ENCODE measurements around the gene KICS2. TPM values are rescaled to one million over a fixed set of nuclear protein-coding genes. Genes with fewer than 3 reads are reported as not detected.

KICS2 gene
- polyA plus RNA-seq, 3 donors, result 2.7 to 5.5 (median 3.5) TPM

- no peak for DNase-seq
- intact Hi-C loops (cut with micrococcal nuclease), result no loop called here
- Mint-ChIP-seq H3K4me3 (no peak overlapping the region), H3K4me1 (peaks cover 6% of the 10 kb centered on the region), H3K36me3 (no peaks in the 10 kb centered on the region), H3K27ac (no peak overlapping the region), H3K27me3 (ENCODE audit: low read depth in 3 of 3) (peaks cover 0 to 2% (median 0%) of the 10 kb centered on the region in 3 donors), H3K9me3 (no peaks in the 10 kb centered on the region)
- Histone ChIP-seq H3K9me3 (replicated peaks in 1 of 2; ENCODE audit: control insufficient read depth in 1 of 2, insufficient read depth in 1 of 2, low read length in 2 of 2) (no peaks in the 10 kb centered on the region), H3K27ac (ENCODE audit: low read depth in 1 of 2, low read length in 2 of 2) (no peak overlapping the region), H4K20me1 (ENCODE audit: insufficient read depth, low read length) (no peaks in the 10 kb centered on the region), H3K4me3 (replicated peaks in 1 of 3; ENCODE audit: low read depth in 2 of 3, low read length in 3 of 3) (no peak overlapping the region), H3K27me3 (ENCODE audit: control insufficient read depth in 2 of 2, insufficient read depth in 2 of 2, low read length in 2 of 2) (no peaks in the 10 kb centered on the region), H3K79me2 (ENCODE audit: insufficient read depth, low read length) (no peaks in the 10 kb centered on the region), H3K9ac (ENCODE audit: insufficient read depth, low read length, poor library complexity, severe bottlenecking) (no peak overlapping the region), H2AFZ (ENCODE audit: insufficient read depth, low read depth, low read length, poor library complexity, severe bottlenecking) (no peak overlapping the region), H3K4me1 (ENCODE audit: control insufficient read depth in 1 of 2, insufficient read depth in 2 of 2, low read length in 2 of 2) (no peaks in the 10 kb centered on the region), H3K4me2 (replicated peaks; ENCODE audit: extremely low read depth, low read length, poor library complexity, severe bottlenecking) (no peak overlapping the region), H3K36me3 (replicated peaks in 1 of 2; ENCODE audit: control insufficient read depth in 1 of 2, insufficient read depth in 2 of 2, low read length in 2 of 2) (no peaks in the 10 kb centered on the region)
- no peak for TF ChIP-seq CTCF (IDR thresholded peaks at IDR 0.05)
- WGBS (ENCODE audit: insufficient coverage), result 86% methylated on average over 1 of the region's 3 CpGs
These were observed 48.6 kb downstream of the KICS2 start for GRCh38 chr12:64173456-64173855.

Small RNA genes within 50 kb of the gene (small RNA-seq; reads per million reads assigned to genes)
- not detected for gene RNU5A-7P (ENCODE audit: insufficient read length, low read depth)
- not detected for gene RNU6-1009P (ENCODE audit: insufficient read length, low read depth)

Other genes with a start within 250 kb of the KICS2 start
- gene C12orf56, start 168.5 kb upstream of the KICS2 start, polyA plus RNA-seq, result not detected
- 10 to 100 TPM; 18.3 to 19.9 (median 19.3) TPM for gene XPOT, start 182.1 kb upstream of the KICS2 start, polyA plus RNA-seq
- 10 to 100 TPM; 14.3 to 24.7 (median 15.5) TPM for gene TBK1, start 229.8 kb upstream of the KICS2 start, polyA plus RNA-seq